Liver (tissue), 9 donors: ENCODE results near the gene CAMKK1. TPM values are rescaled to one million over a fixed set of nuclear protein-coding genes. Genes with fewer than 3 reads are reported as not detected.

Source experiments
- DNase-seq: peaks from one replicate; pipeline ENCODE4 v3.0.0-alpha.2; 2017; ENCODE audit warnings: low spot score
- H3K27ac ChIP-seq, 2 donors: one replicate each; pipeline ENCODE4 v1.7.0; 2013; ENCODE audit warnings: inconsistent platforms in 2 of 2, low read length in 2 of 2, control low read depth in 1 of 2, low read depth in 1 of 2, mild to moderate bottlenecking in 1 of 2
- H3K27me3 ChIP-seq, 4 donors: one replicate each; pipeline versions ENCODE4 v1.6.1 to v1.7.0; 2013; ENCODE audit warnings: low read length in 3 of 4, inconsistent platforms in 1 of 4, mild to moderate bottlenecking in 1 of 4, moderate library complexity in 1 of 4; ENCODE audit not compliant: control insufficient read depth in 4 of 4, insufficient read depth in 4 of 4
- H3K36me3 ChIP-seq, 4 donors: one replicate each; pipeline versions ENCODE4 v1.6.1 to v1.7.0; 2013; ENCODE audit warnings: low read length in 3 of 4, mild to moderate bottlenecking in 3 of 4, low read depth in 1 of 4, moderate library complexity in 1 of 4; ENCODE audit not compliant: control insufficient read depth in 4 of 4, insufficient read depth in 3 of 4
- H3K4me1 ChIP-seq, 4 donors: one replicate each; pipeline versions ENCODE4 v1.6.1 to v1.7.0; 2013; ENCODE audit warnings: low read length in 3 of 4, mild to moderate bottlenecking in 3 of 4, moderate library complexity in 1 of 4; ENCODE audit not compliant: control insufficient read depth in 4 of 4, insufficient read depth in 4 of 4
- H3K4me3 ChIP-seq, 3 donors: one replicate each; pipeline versions ENCODE4 v1.6.1 to v1.7.0; 2013; ENCODE audit warnings: low read length in 3 of 3, control low read depth in 1 of 3, low read depth in 1 of 3, mild to moderate bottlenecking in 1 of 3
- H3K9ac ChIP-seq, 2 donors: one replicate each; pipeline ENCODE4 v1.7.0; 2013; ENCODE audit warnings: low read length in 2 of 2, mild to moderate bottlenecking in 2 of 2, moderate library complexity in 2 of 2, control low read depth in 1 of 2, low read depth in 1 of 2
- H3K9me3 ChIP-seq, 4 donors: one replicate each; pipeline versions ENCODE4 v1.6.1 to v1.7.0; 2013; ENCODE audit warnings: low read length in 3 of 4; ENCODE audit not compliant: control insufficient read depth in 4 of 4
- EGR1 ChIP-seq, 2 donors: IDR thresholded peaks; 2 replicates each; pipeline ENCODE4 v1.6.1; 2016 to 2018; ENCODE audit warnings: antibody characterized with exemption in 2 of 2, low read depth in 2 of 2
- FOXA1 ChIP-seq: IDR thresholded peaks from 2 replicates; pipeline ENCODE4 v1.6.1; 2016; ENCODE audit warnings: antibody characterized with exemption
- FOXA2 ChIP-seq: IDR thresholded peaks from 2 replicates; pipeline ENCODE4 v1.6.1; 2016; ENCODE audit warnings: antibody characterized with exemption
- GABPA ChIP-seq, 2 donors: IDR thresholded peaks in 1 of 2; conservative IDR thresholded peaks in 1 of 2; 2 replicates each; pipeline ENCODE4 v1.6.1; 2016; ENCODE audit warnings: antibody characterized with exemption in 2 of 2, mild to moderate bottlenecking in 1 of 2, moderate library complexity in 1 of 2
- HNF4A ChIP-seq, 2 donors: conservative IDR thresholded peaks; 2 replicates each; pipeline ENCODE4 v1.6.1; 2016; ENCODE audit warnings: antibody characterized with exemption in 2 of 2, mild to moderate bottlenecking in 2 of 2
- HNF4G ChIP-seq: IDR thresholded peaks from 2 replicates; pipeline ENCODE4 v1.6.1; 2016; ENCODE audit warnings: antibody characterized with exemption
- JUND ChIP-seq, 2 donors: IDR thresholded peaks; 2 replicates each; pipeline ENCODE4 v1.6.1; 2016; ENCODE audit warnings: antibody characterized with exemption in 2 of 2
- NR2F2 ChIP-seq: IDR thresholded peaks from 2 replicates; pipeline ENCODE4 v1.6.1; 2016; ENCODE audit warnings: antibody characterized with exemption
- RAD21 ChIP-seq, 2 donors: IDR thresholded peaks; 2 replicates each; pipeline ENCODE4 v1.6.1; 2016; ENCODE audit warnings: antibody characterized with exemption in 2 of 2, mild to moderate bottlenecking in 2 of 2
- RXRA ChIP-seq, 2 donors: IDR thresholded peaks; 2 replicates each; pipeline ENCODE4 v1.6.1; 2017 to 2018; ENCODE audit warnings: antibody characterized with exemption in 2 of 2, mild to moderate bottlenecking in 1 of 2
- SP1 ChIP-seq: IDR thresholded peaks from 2 replicates; pipeline ENCODE4 v1.6.1; 2018; ENCODE audit warnings: antibody characterized with exemption, mild to moderate bottlenecking
- YY1 ChIP-seq: IDR thresholded peaks from 2 replicates; pipeline ENCODE4 v1.6.1; 2016; ENCODE audit warnings: antibody characterized with exemption, mild to moderate bottlenecking
- WGBS: extraction: QIAGEN DNeasy Blood & Tissue Kit; methylation state at CpG from one replicate; pipeline ENCODE4 v1.1.7; 2013; 5-methylcytosine and 5-hydroxymethylcytosine counted together
- polyA plus RNA-seq, 2 donors: library from polyadenylated mRNA; stranded (reverse) in 1 of 2; unstranded in 1 of 2; fragments of 200-250 nt in 1 of 2; fragments of >200 nt in 1 of 2; fragmentation: Nextera tagmentation in 1 of 2; extraction: Ambion mirVana in 1 of 2; gene quantifications; one replicate each; pipeline versions ENCODE4 v1.2.1 to v1.2.3, GENCODE V29; 2013 to 2015
- total RNA-seq, 2 donors: library from RNA; depleted of rRNA; stranded (reverse); fragments of >200 nt; gene quantifications; one replicate each; pipeline ENCODE4 v1.2.3, GENCODE V29; 2014
- TF ChIP-seq, protein P1 (sequence below): fragments of 150-350 bp; IDR thresholded peaks from 2 replicates; pipeline ENCODE4 v1.5.1; 2017; ENCODE audit warnings: improper control_type of control experiment, low read depth, low read length; ENCODE audit not compliant: missing input control
- TF ChIP-seq, protein P2 (sequence below): IDR thresholded peaks from 2 replicates; pipeline ENCODE4 v1.6.1; 2016; ENCODE audit warnings: antibody characterized with exemption, mild to moderate bottlenecking
- TF ChIP-seq, protein P3 (sequence below): IDR thresholded peaks from 2 replicates; pipeline ENCODE4 v1.6.1; 2016; ENCODE audit warnings: antibody characterized with exemption
- TF ChIP-seq, protein P4 (sequence below): IDR thresholded peaks from 2 replicates; pipeline ENCODE4 v1.6.1; 2016; ENCODE audit warnings: antibody characterized with exemption
- donor health status: healthy.
- donor health status: healthy.
- donor health status: healthy.
- donor health status: healthy.
- donor health status: healthy.

Gene CAMKK1
- total and polyA plus RNA-seq, 4 donors, result 0.24 to 0.67 (median 0.50) TPM

DNA sequence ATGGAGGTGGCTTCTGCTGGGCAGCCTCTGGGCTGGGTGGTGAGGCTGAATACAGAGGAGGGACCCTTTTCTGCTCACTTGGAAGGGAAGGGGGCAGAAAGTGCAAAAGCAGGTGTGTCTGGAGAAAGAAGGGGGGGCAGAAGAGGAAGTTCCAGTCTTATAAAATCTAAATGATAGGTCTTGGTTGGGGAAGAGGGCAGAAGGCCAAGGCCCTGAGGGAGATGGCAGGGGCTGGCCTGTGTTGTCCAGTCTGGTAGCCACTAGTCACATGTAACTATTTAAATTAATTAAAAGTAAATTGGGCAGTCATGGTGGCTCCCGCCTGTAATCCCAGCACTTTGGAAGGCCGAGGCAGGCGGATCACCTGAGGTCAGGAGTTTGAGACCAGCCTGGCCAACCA is 2.5 kb upstream of the CAMKK1 start:
- peaks cover 2 to 19% (median 8%) of the 10 kb centered on the region in 4 donors for H3K4me1 ChIP-seq
- H3K27me3 ChIP-seq, result no peaks in the 10 kb centered on the region
- DNase-seq, result no peak
- 98% methylated on average over 3 of the region's 3 CpGs for WGBS
- TF ChIP-seq GABPA (IDR thresholded peaks at IDR 0.05 in 1 of 2, conservative IDR thresholded peaks at IDR 0.05 in 1 of 2), result no peak
- TF ChIP-seq, protein P1, sequence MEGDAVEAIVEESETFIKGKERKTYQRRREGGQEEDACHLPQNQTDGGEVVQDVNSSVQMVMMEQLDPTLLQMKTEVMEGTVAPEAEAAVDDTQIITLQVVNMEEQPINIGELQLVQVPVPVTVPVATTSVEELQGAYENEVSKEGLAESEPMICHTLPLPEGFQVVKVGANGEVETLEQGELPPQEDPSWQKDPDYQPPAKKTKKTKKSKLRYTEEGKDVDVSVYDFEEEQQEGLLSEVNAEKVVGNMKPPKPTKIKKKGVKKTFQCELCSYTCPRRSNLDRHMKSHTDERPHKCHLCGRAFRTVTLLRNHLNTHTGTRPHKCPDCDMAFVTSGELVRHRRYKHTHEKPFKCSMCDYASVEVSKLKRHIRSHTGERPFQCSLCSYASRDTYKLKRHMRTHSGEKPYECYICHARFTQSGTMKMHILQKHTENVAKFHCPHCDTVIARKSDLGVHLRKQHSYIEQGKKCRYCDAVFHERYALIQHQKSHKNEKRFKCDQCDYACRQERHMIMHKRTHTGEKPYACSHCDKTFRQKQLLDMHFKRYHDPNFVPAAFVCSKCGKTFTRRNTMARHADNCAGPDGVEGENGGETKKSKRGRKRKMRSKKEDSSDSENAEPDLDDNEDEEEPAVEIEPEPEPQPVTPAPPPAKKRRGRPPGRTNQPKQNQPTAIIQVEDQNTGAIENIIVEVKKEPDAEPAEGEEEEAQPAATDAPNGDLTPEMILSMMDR, result no peak
- TF ChIP-seq NR2F2, result no peak
- TF ChIP-seq FOXA1, result no peak
- TF ChIP-seq SP1, result no peak
- TF ChIP-seq HNF4G, result no peak
- no peak for TF ChIP-seq FOXA2
- no peak overlapping the region for H3K4me3 ChIP-seq
- H3K27ac ChIP-seq, result no peak overlapping the region
- no peaks in the 10 kb centered on the region for H3K36me3 ChIP-seq
- H3K9ac ChIP-seq, result no peak overlapping the region
- no peaks in the 10 kb centered on the region for H3K9me3 ChIP-seq

DNA sequence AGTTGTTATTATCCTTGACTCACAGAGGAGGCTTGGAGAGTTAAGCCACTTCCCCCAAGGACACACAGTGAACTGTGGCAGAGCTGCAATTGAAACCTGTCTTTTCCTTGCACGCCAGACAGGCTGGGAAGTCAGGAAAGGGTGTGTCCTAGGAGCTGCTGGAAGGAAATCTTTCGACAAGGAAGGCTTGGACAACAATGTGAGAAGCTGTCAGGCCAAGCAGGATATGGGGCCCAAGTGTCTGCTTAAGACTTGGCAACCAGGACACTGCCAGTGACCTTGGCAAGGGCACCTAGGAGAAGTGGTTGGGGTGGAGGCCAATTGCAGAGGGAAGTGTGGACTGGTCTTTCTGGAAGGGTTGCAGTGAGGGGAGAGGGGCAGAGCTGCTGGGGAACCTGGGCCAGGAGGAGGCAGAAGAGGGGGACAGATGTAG is 2.1 kb upstream of the CAMKK1 start:
- Histone ChIP-seq H3K4me1 (peaks cover 2 to 19% (median 8%) of the 10 kb centered on the region in 4 donors), H3K27me3 (no peaks in the 10 kb centered on the region), H3K9me3 (no peaks in the 10 kb centered on the region), H3K27ac (no peak overlapping the region), H3K36me3 (no peaks in the 10 kb centered on the region), H3K4me3 (no peak overlapping the region), H3K9ac (no peak overlapping the region)
- DNase-seq, result no peak
- WGBS, result 66% methylated on average over 2 of the region's 2 CpGs
- peak; percentile 84 for TF ChIP-seq NR2F2
- no peak for TF ChIP-seq FOXA1
- TF ChIP-seq SP1, result peak; percentile 35

DNA sequence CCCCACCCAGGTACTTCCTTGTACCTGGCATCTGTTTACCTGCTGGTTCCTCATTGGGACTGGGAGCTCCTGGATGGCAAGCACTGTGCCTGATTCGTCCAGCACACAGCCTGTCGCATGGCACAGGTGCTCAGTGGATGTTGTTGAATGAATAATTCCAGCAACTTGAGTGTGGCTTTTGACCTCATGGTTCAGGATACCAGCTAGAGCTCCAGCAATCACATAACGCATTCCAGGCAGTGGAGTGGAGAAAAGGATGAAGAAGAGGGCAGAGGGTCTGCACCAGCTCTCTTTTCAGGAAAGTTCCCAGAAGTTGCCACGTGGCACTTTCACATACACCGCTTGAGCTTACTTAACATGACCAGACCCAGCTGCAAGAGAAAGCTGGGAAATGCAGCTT is 1.3 kb upstream of the CAMKK1 start:
- WGBS, result 79% methylated on average over 5 of the region's 5 CpGs
- Histone ChIP-seq H3K36me3 (no peaks in the 10 kb centered on the region), H3K4me3 (no peak overlapping the region), H3K9me3 (no peaks in the 10 kb centered on the region), H3K9ac (no peak overlapping the region), H3K27me3 (no peaks in the 10 kb centered on the region), H3K27ac (no peak overlapping the region), H3K4me1 (peaks cover 2 to 19% (median 8%) of the 10 kb centered on the region in 4 donors)
- no peak for DNase-seq
- no peak for TF ChIP-seq HNF4A (conservative IDR thresholded peaks at IDR 0.05)
- TF ChIP-seq RXRA (IDR thresholded peaks at IDR 0.05), result no peak
- TF ChIP-seq EGR1 (IDR thresholded peaks at IDR 0.05; ENCODE audit: low read depth in 2 of 2), result no peak
- no peak for TF ChIP-seq GABPA (IDR thresholded peaks at IDR 0.05 in 1 of 2, conservative IDR thresholded peaks at IDR 0.05 in 1 of 2)
- no peak for TF ChIP-seq FOXA1
- no peak for TF ChIP-seq SP1
- TF ChIP-seq, protein P2, sequence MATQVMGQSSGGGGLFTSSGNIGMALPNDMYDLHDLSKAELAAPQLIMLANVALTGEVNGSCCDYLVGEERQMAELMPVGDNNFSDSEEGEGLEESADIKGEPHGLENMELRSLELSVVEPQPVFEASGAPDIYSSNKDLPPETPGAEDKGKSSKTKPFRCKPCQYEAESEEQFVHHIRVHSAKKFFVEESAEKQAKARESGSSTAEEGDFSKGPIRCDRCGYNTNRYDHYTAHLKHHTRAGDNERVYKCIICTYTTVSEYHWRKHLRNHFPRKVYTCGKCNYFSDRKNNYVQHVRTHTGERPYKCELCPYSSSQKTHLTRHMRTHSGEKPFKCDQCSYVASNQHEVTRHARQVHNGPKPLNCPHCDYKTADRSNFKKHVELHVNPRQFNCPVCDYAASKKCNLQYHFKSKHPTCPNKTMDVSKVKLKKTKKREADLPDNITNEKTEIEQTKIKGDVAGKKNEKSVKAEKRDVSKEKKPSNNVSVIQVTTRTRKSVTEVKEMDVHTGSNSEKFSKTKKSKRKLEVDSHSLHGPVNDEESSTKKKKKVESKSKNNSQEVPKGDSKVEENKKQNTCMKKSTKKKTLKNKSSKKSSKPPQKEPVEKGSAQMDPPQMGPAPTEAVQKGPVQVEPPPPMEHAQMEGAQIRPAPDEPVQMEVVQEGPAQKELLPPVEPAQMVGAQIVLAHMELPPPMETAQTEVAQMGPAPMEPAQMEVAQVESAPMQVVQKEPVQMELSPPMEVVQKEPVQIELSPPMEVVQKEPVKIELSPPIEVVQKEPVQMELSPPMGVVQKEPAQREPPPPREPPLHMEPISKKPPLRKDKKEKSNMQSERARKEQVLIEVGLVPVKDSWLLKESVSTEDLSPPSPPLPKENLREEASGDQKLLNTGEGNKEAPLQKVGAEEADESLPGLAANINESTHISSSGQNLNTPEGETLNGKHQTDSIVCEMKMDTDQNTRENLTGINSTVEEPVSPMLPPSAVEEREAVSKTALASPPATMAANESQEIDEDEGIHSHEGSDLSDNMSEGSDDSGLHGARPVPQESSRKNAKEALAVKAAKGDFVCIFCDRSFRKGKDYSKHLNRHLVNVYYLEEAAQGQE, result no peak
- no peak for TF ChIP-seq JUND (IDR thresholded peaks at IDR 0.05)
- TF ChIP-seq, protein P3, sequence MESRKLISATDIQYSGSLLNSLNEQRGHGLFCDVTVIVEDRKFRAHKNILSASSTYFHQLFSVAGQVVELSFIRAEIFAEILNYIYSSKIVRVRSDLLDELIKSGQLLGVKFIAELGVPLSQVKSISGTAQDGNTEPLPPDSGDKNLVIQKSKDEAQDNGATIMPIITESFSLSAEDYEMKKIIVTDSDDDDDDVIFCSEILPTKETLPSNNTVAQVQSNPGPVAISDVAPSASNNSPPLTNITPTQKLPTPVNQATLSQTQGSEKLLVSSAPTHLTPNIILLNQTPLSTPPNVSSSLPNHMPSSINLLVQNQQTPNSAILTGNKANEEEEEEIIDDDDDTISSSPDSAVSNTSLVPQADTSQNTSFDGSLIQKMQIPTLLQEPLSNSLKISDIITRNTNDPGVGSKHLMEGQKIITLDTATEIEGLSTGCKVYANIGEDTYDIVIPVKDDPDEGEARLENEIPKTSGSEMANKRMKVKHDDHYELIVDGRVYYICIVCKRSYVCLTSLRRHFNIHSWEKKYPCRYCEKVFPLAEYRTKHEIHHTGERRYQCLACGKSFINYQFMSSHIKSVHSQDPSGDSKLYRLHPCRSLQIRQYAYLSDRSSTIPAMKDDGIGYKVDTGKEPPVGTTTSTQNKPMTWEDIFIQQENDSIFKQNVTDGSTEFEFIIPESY, result no peak
- TF ChIP-seq HNF4G, result no peak
- TF ChIP-seq NR2F2, result no peak
- TF ChIP-seq, protein P1, result no peak
- TF ChIP-seq YY1, result no peak
- TF ChIP-seq RAD21 (IDR thresholded peaks at IDR 0.05), result no peak
- TF ChIP-seq, protein P4, sequence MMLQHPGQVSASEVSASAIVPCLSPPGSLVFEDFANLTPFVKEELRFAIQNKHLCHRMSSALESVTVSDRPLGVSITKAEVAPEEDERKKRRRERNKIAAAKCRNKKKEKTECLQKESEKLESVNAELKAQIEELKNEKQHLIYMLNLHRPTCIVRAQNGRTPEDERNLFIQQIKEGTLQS, result no peak
- no peak for TF ChIP-seq FOXA2
